K562 (cell line): ENCODE results near the gene TMEM225B. TPM values are rescaled to one million over a fixed set of nuclear protein-coding genes. Genes with fewer than 3 reads are reported as not detected.
A peak's percentile ranks its signal among the peaks of the same experiment; 100 is the strongest.

Source experiments
- ATAC-seq: fragments of 200-7000 bp; cut with Tn5 transposase; 3 replicates; pipeline ENCODE4 v1.9.1; 2020; ENCODE audit warnings: moderate library complexity
- BruUV-seq: library from RNA; stranded (reverse); fragments of 400-500 nt; replicated peaks from 2 replicates; lab custom pipeline; 2021; lab: Mats Ljungman, UMichigan
- CTCF ChIA-PET: fragments of 300-600 bp; formaldehyde crosslinking; extraction: SDS; loops from one replicate; lab custom pipeline; 2021; ENCODE audit warnings: low intra/inter-chr PET ratio; lab: Yijun Ruan, JAX
- POLR2A ChIA-PET: fragments of 300-600, 350-650 bp; sonication (Branson Sonifier 250); formaldehyde crosslinking; extraction: SDS; loops from one replicate; lab custom pipeline; 2021; ENCODE audit warnings: antibody characterized with exemption, inconsistent platforms; lab: Yijun Ruan, JAX
- DNase-seq, 4 experiments: peaks; one replicate each; pipeline versions ENCODE4 v3.0.0 to v3.0.0-alpha.2; 2011 to 2018; ENCODE audit warnings: low spot score in 3 of 4, mixed read lengths in 3 of 4; ENCODE audit errors: extremely low read depth in 1 of 4
- FAIRE-seq: peaks from 2 replicates; lab custom pipeline; 2011; peaks lifted over from hg19 to GRCh38; lab: Jason Lieb, UNC
- H2AFZ ChIP-seq: 2 replicates; pipeline ENCODE4 v1.6.0; 2011; ENCODE audit warnings: low read depth, low read length, control low read depth, inconsistent platforms
- H3K27ac ChIP-seq: fragments of 200-600 bp; 3 replicates; pipeline ENCODE4 v1.8.0; 2011; ENCODE audit warnings: low read depth, mild to moderate bottlenecking, control low read depth, inconsistent platforms, low read length, moderate library complexity, mixed read lengths; ENCODE audit errors: extremely low read depth
- H3K27me3 ChIP-seq, 2 experiments: fragments of 300-600 bp in 1 of 2; 2 replicates in 1 of 2; 3 replicates in 1 of 2; pipeline versions ENCODE4 v1.6.0 to v1.8.0; 2011; ENCODE audit warnings: inconsistent platforms in 2 of 2, low read length in 2 of 2, mild to moderate bottlenecking in 1 of 2, mixed read lengths in 1 of 2, moderate library complexity in 1 of 2; ENCODE audit not compliant: control insufficient read depth in 2 of 2, insufficient read depth in 2 of 2
- H3K36me3 ChIP-seq: fragments of 300-600 bp; 3 replicates; pipeline ENCODE4 v1.8.0; 2011; ENCODE audit warnings: mild to moderate bottlenecking, low read length, inconsistent platforms; ENCODE audit not compliant: control insufficient read depth, insufficient read depth
- H3K4me1 ChIP-seq, 2 experiments: fragments of 200-600 bp in 1 of 2; replicated peaks in 1 of 2; 2 replicates in 1 of 2; 3 replicates in 1 of 2; pipeline versions ENCODE4 v1.5.1 to v1.8.0; 2011; ENCODE audit warnings: inconsistent platforms in 2 of 2, low read length in 2 of 2, mild to moderate bottlenecking in 1 of 2, mixed read lengths in 1 of 2, moderate library complexity in 1 of 2; ENCODE audit not compliant: control insufficient read depth in 2 of 2, insufficient read depth in 2 of 2
- H3K4me2 ChIP-seq: 2 replicates; pipeline ENCODE4 v1.6.1; 2011; ENCODE audit warnings: low read length, control low read depth, inconsistent platforms, mixed read lengths; ENCODE audit not compliant: insufficient read depth
- H3K4me3 ChIP-seq: fragments of 200-600 bp; sonication (generic), shearing (Covaris generic); 2 replicates; pipeline ENCODE4 v1.5.1; 2016; ENCODE audit warnings: control low read depth, inconsistent platforms
- H3K79me2 ChIP-seq: fragments of 200-600 bp; 3 replicates; pipeline ENCODE4 v1.8.0; 2011; ENCODE audit warnings: low read length, inconsistent platforms; ENCODE audit not compliant: control insufficient read depth, insufficient read depth
- H3K9ac ChIP-seq, 2 experiments: 2 replicates each; pipeline versions ENCODE4 v1.6.0 to v1.6.1; 2011; ENCODE audit warnings: low read depth in 2 of 2, low read length in 2 of 2, control low read depth in 1 of 2, inconsistent platforms in 1 of 2, mild to moderate bottlenecking in 1 of 2, mixed read lengths in 1 of 2; ENCODE audit not compliant: insufficient read depth in 1 of 2
- H3K9me1 ChIP-seq: one replicate; pipeline ENCODE4 v1.6.0; 2011; ENCODE audit warnings: inconsistent platforms, mild to moderate bottlenecking, low read length, moderate library complexity; ENCODE audit not compliant: control insufficient read depth, insufficient read depth
- H3K9me3 ChIP-seq: replicated peaks from 2 replicates; pipeline ENCODE4 v1.5.1; 2011; ENCODE audit warnings: low read depth, low read length, inconsistent platforms; ENCODE audit not compliant: control insufficient read depth, insufficient read depth
- H4K20me1 ChIP-seq: replicated peaks from 2 replicates; pipeline ENCODE4 v1.6.1; 2011; ENCODE audit warnings: low read length, inconsistent platforms, mixed read lengths; ENCODE audit not compliant: control insufficient read depth, insufficient read depth
- ARID2 ChIP-seq: fragments of 450-650 bp; IDR thresholded peaks from 2 replicates; pipeline ENCODE4 v1.6.1; 2017; ENCODE audit warnings: antibody characterized with exemption, mild to moderate bottlenecking
- CBFB ChIP-seq: sonication (generic); formaldehyde crosslinking; IDR thresholded peaks from 2 replicates; pipeline ENCODE4 v1.4.0; 2020; ENCODE audit warnings: mild to moderate bottlenecking, missing genetic modification reagents
- ELF4 ChIP-seq: fragments of 450-650 bp; formaldehyde crosslinking; IDR thresholded peaks from 2 replicates; pipeline ENCODE4 v1.4.0; 2022; ENCODE audit warnings: missing genetic modification characterization
- ETV5 ChIP-seq: sonication (generic); formaldehyde crosslinking; IDR thresholded peaks from 2 replicates; pipeline ENCODE4 v1.4.0; 2020; ENCODE audit warnings: low read depth, mild to moderate bottlenecking, missing genetic modification reagents
- FOXM1 ChIP-seq, 2 experiments: fragments of 450-650 bp in 1 of 2; sonication (generic) in 1 of 2; formaldehyde crosslinking in 1 of 2; IDR thresholded peaks; 2 replicates each; pipeline versions ENCODE4 v1.6.1 to v1.9.0; 2017 to 2022; ENCODE audit warnings: low read depth in 2 of 2, mild to moderate bottlenecking in 2 of 2, missing genetic modification reagents in 1 of 2, moderate library complexity in 1 of 2
- HNRNPLL ChIP-seq: fragments of 200-400 bp; formaldehyde crosslinking; IDR thresholded peaks from 2 replicates; pipeline ENCODE4 v1.6.1; 2017; ENCODE audit warnings: low read length, low read depth, mild to moderate bottlenecking; ENCODE audit not compliant: poor library complexity, severe bottlenecking
- KAT7 ChIP-seq: sonication (generic); formaldehyde crosslinking; IDR thresholded peaks from 2 replicates; pipeline ENCODE4 v1.8.0; 2022; ENCODE audit warnings: missing genetic modification reagents, mild to moderate bottlenecking, borderline replicate concordance
- PHB2 ChIP-seq: fragments of 450-650 bp; IDR thresholded peaks from 2 replicates; pipeline ENCODE4 v1.6.1; 2017; ENCODE audit warnings: low read depth
- SMAD1 ChIP-seq: fragments of 150-350 bp; IDR thresholded peaks from 2 replicates; pipeline ENCODE4 v1.6.1; 2014; ENCODE audit warnings: low read length, low read depth; ENCODE audit not compliant: partially characterized antibody
- SRF ChIP-seq, 2 experiments: fragments of 250-450, 450-650 bp in 1 of 2; sonication (Bioruptor Pico) in 1 of 2; sonication (generic) in 1 of 2; formaldehyde crosslinking; IDR thresholded peaks; 2 replicates each; pipeline versions ENCODE4 v1.5.0 to v1.5.1; 2020 to 2022; ENCODE audit warnings: mild to moderate bottlenecking in 1 of 2, missing genetic modification reagents in 1 of 2
- TAF15 ChIP-seq: fragments of 200-400 bp; formaldehyde crosslinking; IDR thresholded peaks from 2 replicates; pipeline ENCODE4 v1.6.1; 2017; ENCODE audit warnings: mild to moderate bottlenecking, low read depth, low read length, moderate library complexity
- TFAM ChIP-seq: fragments of 250-450 bp; sonication (Bioruptor Pico); conservative IDR thresholded peaks from 2 replicates; pipeline ENCODE4 v1.5.0; 2021; ENCODE audit warnings: mild to moderate bottlenecking, moderate library complexity
- ZNF121 ChIP-seq: sonication (generic); formaldehyde crosslinking; conservative IDR thresholded peaks from 2 replicates; pipeline ENCODE4 v1.8.0; 2022; ENCODE audit warnings: missing genetic modification reagents
- ZNF146 ChIP-seq: IDR thresholded peaks from one replicate; pipeline ENCODE4 v1.6.1; 2018; ENCODE audit warnings: missing compliant biosample characterization; ENCODE audit not compliant: unreplicated experiment
- ZNF3 ChIP-seq: fragments of 250-450 bp; sonication (Bioruptor Pico); IDR thresholded peaks from 2 replicates; pipeline ENCODE4 v1.5.0; 2021; ENCODE audit warnings: mild to moderate bottlenecking, moderate library complexity
- WGBS: fragments of 100-300 bp; shearing (Covaris generic); methylation state at CpG from one replicate; pipeline ENCODE4 v1.1.6; 2016; ENCODE audit warnings: low coverage, mixed read lengths; ENCODE audit not compliant: insufficient coverage; ENCODE audit errors: missing lambda C conversion rate; 5-methylcytosine and 5-hydroxymethylcytosine counted together
- in situ Hi-C: fragments of 300-500 bp; cut with MboI; formaldehyde crosslinking; loops from 4 replicates; pipeline ENCODE4 v1.15.0; 2018; ENCODE audit warnings: inconsistent platforms, mixed read lengths
- intact Hi-C: fragments of 100-400 bp; cut with micrococcal nuclease; formaldehyde crosslinking; loops from 2 replicates; pipeline ENCODE4 v1.14.2; 2022
- polyA plus RNA-seq, 8 experiments: library from polyadenylated mRNA; depleted of rRNA in 4 of 8; stranded (reverse) in 5 of 8; unstranded in 3 of 8; fragments of >200 nt; fragmentation: Nextera tagmentation in 2 of 8; fragmentation: Illumina TruSeq in 1 of 8; extraction: Ambion mirVana in 2 of 8; extraction: Trizol in 1 of 8; gene quantifications; 2 replicates each; pipeline versions ENCODE4 v1.2.1 to v1.2.3, GENCODE V29; 2011 to 2014; ENCODE audit warnings: inconsistent platforms in 1 of 8, missing spikeins in 1 of 8
- total RNA-seq, 7 experiments: library from RNA; depleted of rRNA in 6 of 7; stranded (reverse); fragments of >200 nt in 6 of 7; fragmentation: Illumina TruSeq in 2 of 7; extraction: Trizol in 2 of 7; gene quantifications; 2 replicates each; pipeline versions ENCODE4 v1.2.1 to v1.2.3, GENCODE V29; 2011 to 2021; ENCODE audit warnings: low replicate concordance in 1 of 7
- TF ChIP-seq, protein P1 (sequence below): sonication (generic); formaldehyde crosslinking; IDR thresholded peaks from 2 replicates; pipeline ENCODE4 v1.8.1; 2022; ENCODE audit warnings: missing genetic modification reagents

The TMEM225B gene
- total and polyA plus RNA-seq, 9 of the 15 experiments (the other 6 are each of a cell fraction or from before 2014, with no cell fraction given) = 0.08 to 0.73 (median 0.56) TPM

DNA sequence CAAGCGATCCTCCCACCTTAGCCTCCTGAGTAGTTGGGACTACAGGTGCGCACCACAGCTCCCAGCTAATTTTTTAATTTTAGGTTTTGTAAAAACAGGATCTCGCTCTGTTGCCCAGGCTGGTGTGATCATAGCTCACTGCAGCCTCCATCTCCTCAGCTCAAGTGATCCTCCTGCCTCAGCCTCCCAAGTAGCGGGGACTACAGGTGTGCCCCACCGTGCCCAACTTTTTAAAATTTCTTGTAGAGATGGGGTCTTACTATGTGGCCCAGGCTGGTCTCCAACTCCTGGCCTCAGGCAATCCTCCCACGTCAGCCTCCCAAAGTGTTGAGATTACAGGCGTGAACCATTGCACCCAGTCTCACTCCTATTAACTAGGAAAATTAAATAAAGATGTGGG, 7.5 kb downstream of the TMEM225B start:
- Histone ChIP-seq H3K4me1 (peaks cover 0 to 8% of the 10 kb centered on the region in 2 experiments; a peak in 2 of 5 replicates), H3K9ac (no peak overlapping the region), H4K20me1 (no peaks in the 10 kb centered on the region), H3K9me3 (no peaks in the 10 kb centered on the region), H3K36me3 (no peaks in the 10 kb centered on the region), H2AFZ (no peak overlapping the region), H3K4me2 (no peak overlapping the region), H3K27ac (no peak overlapping the region), H3K79me2 (no peaks in the 10 kb centered on the region), H3K9me1 (no peaks in the 10 kb centered on the region), H3K27me3 (peaks cover 4 to 34% of the 10 kb centered on the region in 2 experiments; a peak in 3 of 5 replicates), H3K4me3 (no peak overlapping the region)
- ChIA-PET POLR2A (interaction anchor here (0.6 to 1.5 kb wide), 2 partner anchors 11 to 41 kb away, joined by 3 to 4 read pairs; partner anchors contain the start of gene ZSCAN25), CTCF (no interaction called here)
- DNase-seq (no peak), FAIRE-seq (no peak), ATAC-seq (no peak)
- TF ChIP-seq ZNF121 (CRISPR knock-in tag) = peak; percentile 60; the same call in 1 of the 2 replicates
- no peak for TF ChIP-seq TFAM
- intact Hi-C loops = no loop called here
- BruUV-seq = no TSS peak
- 23% methylated on average over 7 of the region's 7 CpGs for WGBS
- in situ Hi-C loops = no loop called here

DNA sequence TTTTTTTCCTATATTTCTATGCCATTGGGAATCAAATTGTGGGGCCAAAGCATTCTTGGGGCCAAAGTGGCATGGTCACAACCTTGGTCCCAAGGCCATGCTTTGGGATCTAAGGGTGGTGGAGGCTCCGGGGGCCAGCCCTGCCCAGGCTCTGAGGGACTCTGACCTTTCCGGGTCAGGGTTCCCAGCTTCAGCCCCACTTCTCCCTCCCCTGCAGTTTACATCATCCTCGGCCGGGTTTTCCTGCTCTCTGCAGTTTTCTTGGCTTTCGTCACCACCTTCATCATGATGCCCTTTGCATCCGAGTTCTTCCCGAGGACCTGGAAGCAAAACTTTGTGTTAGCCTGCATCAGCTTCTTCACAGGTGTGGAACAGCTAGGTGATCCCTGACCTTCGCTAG, 8.5 kb downstream of the TMEM225B start:
- intact Hi-C loops (no loop called here), in situ Hi-C loops (no loop called here)
- DNase-seq (no peak), FAIRE-seq (no peak), ATAC-seq (no peak)
- no TSS peak for BruUV-seq
- peaks cover 4 to 36% of the 10 kb centered on the region in 2 experiments; a peak in 3 of 5 replicates for H3K27me3 ChIP-seq
- H3K79me2 ChIP-seq = no peaks in the 10 kb centered on the region
- POLR2A ChIA-PET = interaction anchor here (0.6 to 1.2 kb wide), 3 partner anchors 9 to 40 kb away, joined by 3 to 4 read pairs (median 3); partner anchors contain the start of gene TMEM225B
- peak overlapping the region in 1 of 2 experiments; percentile 4; a peak in 1 of 4 replicates for H3K9ac ChIP-seq
- CTCF ChIA-PET = no interaction called here
- H3K27ac ChIP-seq = no peak overlapping the region
- no peaks in the 10 kb centered on the region for H4K20me1 ChIP-seq
- peaks cover 0 to 8% of the 10 kb centered on the region in 2 experiments; a peak in 2 of 5 replicates for H3K4me1 ChIP-seq
- H3K9me1 ChIP-seq = no peaks in the 10 kb centered on the region
- no peaks in the 10 kb centered on the region for H3K36me3 ChIP-seq
- no peak overlapping the region for H3K4me3 ChIP-seq
- H2AFZ ChIP-seq = no peak overlapping the region
- 4% methylated on average over 8 of the region's 8 CpGs for WGBS
- no peaks in the 10 kb centered on the region for H3K9me3 ChIP-seq
- H3K4me2 ChIP-seq = no peak overlapping the region
- no peak for TF ChIP-seq SRF (CRISPR knock-in tag; IDR thresholded peaks at IDR 0.05)
- TF ChIP-seq FOXM1 (IDR thresholded peaks at IDR 0.05; ENCODE audit: low read depth) = no peak
- no peak for TF ChIP-seq FOXM1 (CRISPR knock-in tag; IDR thresholded peaks at IDR 0.05; ENCODE audit: low read depth)
- TF ChIP-seq PHB2 = no peak
- TF ChIP-seq HNRNPLL = no peak
- no peak for TF ChIP-seq ETV5
- no peak for TF ChIP-seq ELF4 (CRISPR knock-in tag)
- TF ChIP-seq ZNF146 (CRISPR knock-in tag) = no peak
- no peak for TF ChIP-seq SMAD1
- TF ChIP-seq, protein P1, sequence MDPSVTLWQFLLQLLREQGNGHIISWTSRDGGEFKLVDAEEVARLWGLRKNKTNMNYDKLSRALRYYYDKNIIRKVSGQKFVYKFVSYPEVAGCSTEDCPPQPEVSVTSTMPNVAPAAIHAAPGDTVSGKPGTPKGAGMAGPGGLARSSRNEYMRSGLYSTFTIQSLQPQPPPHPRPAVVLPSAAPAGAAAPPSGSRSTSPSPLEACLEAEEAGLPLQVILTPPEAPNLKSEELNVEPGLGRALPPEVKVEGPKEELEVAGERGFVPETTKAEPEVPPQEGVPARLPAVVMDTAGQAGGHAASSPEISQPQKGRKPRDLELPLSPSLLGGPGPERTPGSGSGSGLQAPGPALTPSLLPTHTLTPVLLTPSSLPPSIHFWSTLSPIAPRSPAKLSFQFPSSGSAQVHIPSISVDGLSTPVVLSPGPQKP (CRISPR knock-in tag) = no peak
- no peak for TF ChIP-seq ZNF3 (CRISPR knock-in tag)
- no peak for TF ChIP-seq CBFB (CRISPR knock-in tag)
- TF ChIP-seq KAT7 (CRISPR knock-in tag) = no peak
- TF ChIP-seq TAF15 = no peak
- no peak for TF ChIP-seq ARID2
